PC-9 (cell line): Measurements from ENCODE around the gene CAV1. TPM values are rescaled to one million over a fixed set of nuclear protein-coding genes. Genes with fewer than 3 reads are reported as not detected.

Experiments
- BruUV-seq: library from RNA; stranded (reverse); fragments of 400-500 nt; replicated peaks from 2 replicates; lab custom pipeline; 2021; lab: Mats Ljungman, UMichigan
- CTCF ChIA-PET: fragments of 300-600 bp; sonication (Branson Sonifier 250); formaldehyde crosslinking; loops from one replicate; lab custom pipeline; 2022; ENCODE audit warnings: antibody characterized with exemption; lab: Charles Lee
- POLR2A ChIA-PET: fragments of 300-600 bp; sonication (Branson Sonifier 250); formaldehyde crosslinking; loops from one replicate; lab custom pipeline; 2022; ENCODE audit warnings: antibody characterized with exemption; ENCODE audit not compliant: unreplicated experiment; lab: Charles Lee
- DNase-seq, 2 experiments: peaks; one replicate each; pipeline versions ENCODE4 v3.0.0 to v3.0.0-alpha.2; 2015 to 2022; ENCODE audit warnings: mixed read lengths in 1 of 2
- H2AFZ ChIP-seq: fragments of 200-600 bp; sonication (generic); 2 replicates; pipeline ENCODE4 v1.8.1; 2017; ENCODE audit warnings: antibody characterized with exemption
- H3F3A ChIP-seq: fragments of 200-600 bp; sonication (generic); 2 replicates; pipeline ENCODE4 v1.8.1; 2017; ENCODE audit warnings: antibody characterized with exemption, mild to moderate bottlenecking, low read depth; ENCODE audit not compliant: insufficient read depth
- H3K27ac ChIP-seq: fragments of 200-600 bp; sonication (generic); 2 replicates; pipeline ENCODE4 v1.6.1; 2016; ENCODE audit warnings: mixed run types
- H3K27me3 ChIP-seq: fragments of 200-600 bp; sonication (generic); 2 replicates; pipeline ENCODE4 v1.6.1; 2016; ENCODE audit warnings: low read depth, mixed run types; ENCODE audit not compliant: insufficient read depth
- H3K36me3 ChIP-seq: fragments of 200-600 bp; sonication (generic); 2 replicates; pipeline ENCODE4 v1.6.1; 2016; ENCODE audit warnings: low read depth, mixed run types
- H3K4me1 ChIP-seq: fragments of 200-600 bp; sonication (generic); replicated peaks from 2 replicates; pipeline ENCODE4 v1.6.1; 2016; ENCODE audit warnings: mixed run types; ENCODE audit not compliant: insufficient read depth
- H3K4me2 ChIP-seq: fragments of 200-600 bp; sonication (generic); 2 replicates; pipeline ENCODE4 v1.6.1; 2017; ENCODE audit warnings: mixed run types
- H3K4me3 ChIP-seq: fragments of 200-600 bp; sonication (generic); 2 replicates; pipeline ENCODE4 v1.6.1; 2016; ENCODE audit warnings: mixed run types
- H3K79me2 ChIP-seq: fragments of 200-600 bp; sonication (generic); 2 replicates; pipeline ENCODE4 v1.6.1; 2017; ENCODE audit warnings: low read depth, mixed run types
- H3K9me2 ChIP-seq: fragments of 200-600 bp; sonication (generic); 2 replicates; pipeline ENCODE4 v1.8.1; 2017; ENCODE audit warnings: mild to moderate bottlenecking; ENCODE audit not compliant: insufficient read depth
- H3K9me3 ChIP-seq: fragments of 200-600 bp; sonication (generic); 2 replicates; pipeline ENCODE4 v1.8.1; 2016; ENCODE audit warnings: low read depth; ENCODE audit not compliant: insufficient read depth
- H4K20me1 ChIP-seq: fragments of 200-600 bp; sonication (generic); 2 replicates; pipeline ENCODE4 v1.8.1; 2017; ENCODE audit not compliant: insufficient read depth
- CTCF ChIP-seq: fragments of 200-600 bp; sonication (generic); conservative IDR thresholded peaks from 2 replicates; pipeline ENCODE4 v1.6.1; 2017; ENCODE audit warnings: mixed run types, antibody characterized with exemption, mild to moderate bottlenecking, moderate library complexity
- EZH2 ChIP-seq: fragments of 200-600 bp; sonication (generic); IDR thresholded peaks from 2 replicates; pipeline ENCODE4 v1.8.0; 2017; ENCODE audit warnings: antibody characterized with exemption, low read depth
- intact Hi-C: fragments of 100-400 bp; cut with micrococcal nuclease; formaldehyde crosslinking; loops from one replicate; pipeline ENCODE4 v1.10.0; 2022; ENCODE audit not compliant: unreplicated experiment
- total RNA-seq: library from RNA; stranded (reverse); gene quantifications from 2 replicates; pipeline ENCODE4 v1.2.3, GENCODE V29; 2021

The CAV1 gene
- total RNA-seq, 1 experiment from 2014 or later = 1,077 TPM

GRCh38 chr7:116516324-116516723 is 8.5 kb upstream of the CAV1 start:
- H3K4me3 ChIP-seq = no peak overlapping the region
- no peaks in the 10 kb centered on the region for H3K79me2 ChIP-seq
- no peak for TF ChIP-seq CTCF
- no peak for TF ChIP-seq EZH2
- H3K9me2 ChIP-seq = no peaks in the 10 kb centered on the region
- H3K4me1 ChIP-seq = peaks cover 12% of the 10 kb centered on the region
- H3K27me3 ChIP-seq = no peaks in the 10 kb centered on the region
- H3K4me2 ChIP-seq = no peak overlapping the region
- no peak overlapping the region for H3K27ac ChIP-seq
- no peaks in the 10 kb centered on the region for H3K36me3 ChIP-seq
- intact Hi-C loops = no loop called here
- H3K9me3 ChIP-seq = no peaks in the 10 kb centered on the region; the same call in 1 of the 2 replicates
- peaks cover 25% of the 10 kb centered on the region; the same call in 1 of the 2 replicates for H3F3A ChIP-seq
- DNase-seq = no peak
- no peaks in the 10 kb centered on the region for H4K20me1 ChIP-seq
- ChIA-PET POLR2A (interaction anchor here (0.7 kb wide), 1 partner anchor 121 kb away, joined by 3 read pairs; no protein-coding TSS in a partner anchor), CTCF (no interaction called here)
- no TSS peak for BruUV-seq
- no peak overlapping the region for H2AFZ ChIP-seq

- H3K27ac ChIP-seq = no peak overlapping the region
- no peak overlapping the region for H3K4me3 ChIP-seq
- H4K20me1 ChIP-seq = no peaks in the 10 kb centered on the region
- no TSS peak for BruUV-seq
- H3K79me2 ChIP-seq = no peaks in the 10 kb centered on the region
- intact Hi-C loops = no loop called here
- DNase-seq = no peak
- no peak overlapping the region for H2AFZ ChIP-seq
- H3F3A ChIP-seq = peaks cover 19% of the 10 kb centered on the region; the same call in 1 of the 2 replicates
- no peaks in the 10 kb centered on the region for H3K36me3 ChIP-seq
- no peak overlapping the region for H3K4me2 ChIP-seq
- H3K27me3 ChIP-seq = no peaks in the 10 kb centered on the region
- TF ChIP-seq CTCF (no peak), EZH2 (no peak)
- no peaks in the 10 kb centered on the region for H3K9me2 ChIP-seq
- H3K9me3 ChIP-seq = no peaks in the 10 kb centered on the region; the same call in 1 of the 2 replicates
- peaks cover 18% of the 10 kb centered on the region for H3K4me1 ChIP-seq
- ChIA-PET CTCF (no interaction called here), POLR2A (no interaction called here)
Observed at GRCh38 chr7:116517626-116518025, 7.2 kb upstream of the CAV1 start.

- no TSS peak for BruUV-seq
- intact Hi-C loops = no loop called here
- CTCF ChIA-PET = no interaction called here
Observed at GRCh38 chr7:116518961-116519360, 5.9 kb upstream of the CAV1 start.

More at GRCh38 chr7:116518961-116519360, 5.9 kb upstream of the CAV1 start:
- Histone ChIP-seq H2AFZ (no peak overlapping the region), H3K36me3 (no peaks in the 10 kb centered on the region), H3K27me3 (no peaks in the 10 kb centered on the region), H3K4me2 (no peak overlapping the region), H3K79me2 (no peaks in the 10 kb centered on the region), H3F3A (peaks cover 8% of the 10 kb centered on the region; the same call in 1 of the 2 replicates), H3K4me1 (peaks cover 22% of the 10 kb centered on the region), H3K9me2 (no peaks in the 10 kb centered on the region), H4K20me1 (no peaks in the 10 kb centered on the region), H3K4me3 (no peak overlapping the region), H3K27ac (no peak overlapping the region), H3K9me3 (no peaks in the 10 kb centered on the region; the same call in 1 of the 2 replicates)
- DNase-seq = no peak
- TF ChIP-seq EZH2 = no peak
- no peak for TF ChIP-seq CTCF
- POLR2A ChIA-PET = interaction anchor here (0.5 kb wide), 1 partner anchor 197 kb away, joined by 3 read pairs; no protein-coding TSS in a partner anchor
